Prostate gland (tissue), 2 donors: ENCODE data around the gene ELMO1. TPM values are rescaled to one million over a fixed set of nuclear protein-coding genes. Genes with fewer than 3 reads are reported as not detected.

Source experiments
- DNase-seq: peaks from one replicate; pipeline ENCODE4 v3.0.0-alpha.2; 2019; ENCODE audit warnings: low spot score
- H3K27ac ChIP-seq, 2 donors: fragments of 200-600 bp; sonication (generic); 2 replicates each; pipeline ENCODE4 v1.5.1; 2017 to 2019
- H3K27me3 ChIP-seq: fragments of 200-600 bp; sonication (generic); replicated peaks from 2 replicates; pipeline ENCODE4 v1.5.1; 2019; ENCODE audit not compliant: insufficient read depth
- H3K36me3 ChIP-seq, 2 donors: fragments of 200-600 bp; sonication (generic); 1 replicate in 1 of 2; 2 replicates in 1 of 2; pipeline versions ENCODE4 v1.5.1 to v1.8.1; 2017 to 2019
- H3K4me1 ChIP-seq: fragments of 200-600 bp; sonication (generic); replicated peaks from 2 replicates; pipeline ENCODE4 v1.5.1; 2019
- H3K4me3 ChIP-seq, 2 donors: fragments of 200-600 bp; sonication (generic); 2 replicates each; pipeline ENCODE4 v1.5.1; 2017 to 2019
- H3K9me3 ChIP-seq: fragments of 200-600 bp; sonication (generic); 2 replicates; pipeline ENCODE4 v1.5.1; 2017
- CTCF ChIP-seq, 4 experiments: fragments of 200-600 bp in 2 of 4; fragments of 450-650 bp in 2 of 4; sonication (generic) in 2 of 4; IDR thresholded peaks; 1 replicate in 3 of 4; 2 replicates in 1 of 4; pipeline ENCODE4 v1.5.1; 2016 to 2019; ENCODE audit warnings: antibody characterized with exemption in 4 of 4, mild to moderate bottlenecking in 2 of 4, moderate library complexity in 2 of 4
- POLR2A ChIP-seq: fragments of 450-650 bp; IDR thresholded peaks from one replicate; pipeline ENCODE4 v1.6.1; 2016; ENCODE audit warnings: antibody characterized with exemption, mild to moderate bottlenecking
- POLR2AphosphoS5 ChIP-seq: sonication (generic); formaldehyde crosslinking; IDR thresholded peaks from one replicate; pipeline ENCODE4 v1.6.1; 2017; ENCODE audit warnings: antibody characterized with exemption
- WGBS: methylation state at CpG from one replicate; pipeline ENCODE4 v1.1.5; 2018; 5-methylcytosine and 5-hydroxymethylcytosine counted together
- intact Hi-C: fragments of 100-400 bp; cut with DNase I; formaldehyde crosslinking; loops from one replicate; pipeline ENCODE4 v1.14.2; 2022
- total RNA-seq, 2 donors: library from RNA; depleted of rRNA; stranded (reverse); fragments of >200 nt; gene quantifications; one replicate each; pipeline ENCODE4 v1.1.0, GENCODE V29; 2016

ELMO1 gene
- total RNA-seq, 2 donors from 2014 or later: 6.7 to 19.3 TPM

- no peaks in the 10 kb centered on the region for H3K27me3 ChIP-seq
- DNase-seq: no peak
- no peaks in the 10 kb centered on the region for H3K36me3 ChIP-seq
- no peak overlapping the region for H3K4me3 ChIP-seq
- TF ChIP-seq POLR2A (no peak), CTCF (IDR thresholded peaks at IDR 0.05) (no peak), POLR2AphosphoS5 (no peak)
- 71% methylated on average over 7 of the region's 7 CpGs for WGBS
- intact Hi-C loops: no loop called here
- no peak overlapping the region for H3K27ac ChIP-seq
- no peaks in the 10 kb centered on the region for H3K4me1 ChIP-seq
- H3K9me3 ChIP-seq: no peaks in the 10 kb centered on the region
Measured at GRCh38 chr7:37471619-37472018, 23.0 kb upstream of the ELMO1 start.

- no peaks in the 10 kb centered on the region for H3K4me1 ChIP-seq
- H3K4me3 ChIP-seq: no peak overlapping the region
- 91% methylated on average over 3 of the region's 3 CpGs for WGBS
- no peak for DNase-seq
- H3K27me3 ChIP-seq: no peaks in the 10 kb centered on the region
- no peak overlapping the region for H3K27ac ChIP-seq
- TF ChIP-seq POLR2AphosphoS5 (no peak), CTCF (IDR thresholded peaks at IDR 0.05) (no peak), POLR2A (no peak)
- intact Hi-C loops: no loop called here
- H3K36me3 ChIP-seq: no peaks in the 10 kb centered on the region
- H3K9me3 ChIP-seq: no peaks in the 10 kb centered on the region
Measured at GRCh38 chr7:37467002-37467401, 18.3 kb upstream of the ELMO1 start.

- no peak overlapping the region for H3K27ac ChIP-seq
- 80% methylated on average over 1 of the region's 1 CpG for WGBS
- no peaks in the 10 kb centered on the region for H3K9me3 ChIP-seq
- H3K4me1 ChIP-seq: no peaks in the 10 kb centered on the region
- no peak for DNase-seq
- H3K27me3 ChIP-seq: no peaks in the 10 kb centered on the region
- TF ChIP-seq CTCF (IDR thresholded peaks at IDR 0.05): no peak
- no peak for TF ChIP-seq POLR2AphosphoS5
- TF ChIP-seq POLR2A: no peak
- no peak overlapping the region for H3K4me3 ChIP-seq
- H3K36me3 ChIP-seq: no peaks in the 10 kb centered on the region
- intact Hi-C loops: no loop called here
Measured at GRCh38 chr7:37462138-37462537, 13.5 kb upstream of the ELMO1 start.

GRCh38 chr7:37455081-37455480, 6.4 kb upstream of the ELMO1 start:
- Histone ChIP-seq H3K4me3 (no peak overlapping the region), H3K4me1 (no peaks in the 10 kb centered on the region), H3K9me3 (no peaks in the 10 kb centered on the region), H3K27ac (no peak overlapping the region), H3K36me3 (no peaks in the 10 kb centered on the region), H3K27me3 (no peaks in the 10 kb centered on the region)
- no peak for DNase-seq
- intact Hi-C loops: no loop called here
- 93% methylated on average over 3 of the region's 3 CpGs for WGBS
- TF ChIP-seq POLR2AphosphoS5 (no peak), POLR2A (no peak), CTCF (IDR thresholded peaks at IDR 0.05) (no peak)

- no peak overlapping the region for H3K27ac ChIP-seq
Measured at GRCh38 chr7:37452346-37452745, 3.7 kb upstream of the ELMO1 start.

More at GRCh38 chr7:37452346-37452745, 3.7 kb upstream of the ELMO1 start:
- Histone ChIP-seq H3K36me3 (no peaks in the 10 kb centered on the region), H3K9me3 (no peaks in the 10 kb centered on the region), H3K4me1 (no peaks in the 10 kb centered on the region), H3K4me3 (no peak overlapping the region), H3K27me3 (no peaks in the 10 kb centered on the region)
- no peak for DNase-seq
- intact Hi-C loops: no loop called here
- TF ChIP-seq POLR2A: no peak
- WGBS: 62% methylated on average over 5 of the region's 5 CpGs
